Naive thymus-derived CD8-positive, alpha-beta T cell (primary cell): ENCODE data around the gene PPP4R1. TPM values are rescaled to one million over a fixed set of nuclear protein-coding genes. Genes with fewer than 3 reads are reported as not detected.
A peak's percentile ranks its signal among the peaks of the same experiment; 100 is the strongest.

Experiments used
- ATAC-seq, 2 donors: fragments of 150-1000 bp; cut with Tn5 transposase in 1 of 2; sonication (Bioruptor Pico), chemical (Tn5 transposase) in 1 of 2; 1 replicate in 1 of 2; 2 replicates in 1 of 2; pipeline ENCODE4 v1.10.0; 2021; ENCODE audit warnings: mild to moderate bottlenecking in 2 of 2, moderate library complexity in 2 of 2
- POLR2A ChIA-PET: fragments of 350-600 bp; sonication (Branson Sonifier 250); formaldehyde crosslinking; loops from one replicate; lab custom pipeline; 2021; ENCODE audit warnings: antibody characterized with exemption; lab: Charles Lee
- DNase-seq, 10 donors: peaks; one replicate each; pipeline versions ENCODE4 v3.0.0 to v3.0.0-alpha.2; 2020 to 2022
- H3K27ac Mint-ChIP-seq, 10 donors: one replicate each; pipeline ENCODE4 v1.8.0; 2020 to 2022; ENCODE audit warnings: mild to moderate bottlenecking in 10 of 10, mixed read lengths in 10 of 10, moderate library complexity in 4 of 10, inconsistent platforms in 1 of 10
- H3K27me3 Mint-ChIP-seq, 5 donors: one replicate each; pipeline ENCODE4 v1.8.0; 2021 to 2022; ENCODE audit warnings: mixed read lengths in 5 of 5
- H3K36me3 Mint-ChIP-seq, 3 donors: one replicate each; pipeline ENCODE4 v1.8.0; 2020 to 2022; ENCODE audit warnings: mixed read lengths in 3 of 3, mild to moderate bottlenecking in 2 of 3, inconsistent platforms in 1 of 3
- H3K4me1 Mint-ChIP-seq, 4 donors: one replicate each; pipeline ENCODE4 v1.8.0; 2021 to 2022; ENCODE audit warnings: mixed read lengths in 4 of 4
- H3K4me3 Mint-ChIP-seq, 10 donors: one replicate each; pipeline ENCODE4 v1.8.0; 2020 to 2022; ENCODE audit warnings: mild to moderate bottlenecking in 10 of 10, mixed read lengths in 10 of 10, moderate library complexity in 6 of 10, inconsistent platforms in 1 of 10
- H3K9me3 Mint-ChIP-seq, 9 donors: one replicate each; pipeline ENCODE4 v1.8.0; 2020 to 2022; ENCODE audit warnings: mixed read lengths in 9 of 9, mild to moderate bottlenecking in 3 of 9, inconsistent platforms in 1 of 9, moderate library complexity in 1 of 9
- polyA plus RNA-seq, 3 donors: library from polyadenylated mRNA; unstranded; fragments of 300-500 nt; fragmentation: Illumina TruSeq; gene quantifications; one replicate each; pipeline ENCODE4 v1.2.3, GENCODE V29; 2021
- total RNA-seq, 8 experiments: library from RNA in 2 of 8; stranded (reverse) in 2 of 8; gene quantifications; one replicate each; pipeline ENCODE4 v1.2.3 and lab custom pipeline; 2021 to 2026

The PPP4R1 gene
- total and polyA plus RNA-seq, 5 experiments from 2014 or later, result 3.8 to 34.4 (median 6.5) TPM

GRCh38 chr18:9530226-9531009, 83.9 kb downstream of the PPP4R1 start:
- no peak for ATAC-seq
- H3K9me3 Mint-ChIP-seq, result peaks cover 0 to 8% (median 0%) of the 10 kb centered on the region in 9 donors
- peaks cover 8 to 91% (median 37%) of the 10 kb centered on the region in 3 donors for H3K36me3 Mint-ChIP-seq
- H3K27me3 Mint-ChIP-seq, result no peaks in the 10 kb centered on the region
- no peak for DNase-seq
- H3K4me1 Mint-ChIP-seq, result no peaks in the 10 kb centered on the region
- peak overlapping the region in 1 of 10 donors; percentile 7 for H3K27ac Mint-ChIP-seq
- POLR2A ChIA-PET, result no interaction called here
- no peak overlapping the region for H3K4me3 Mint-ChIP-seq

DNA sequence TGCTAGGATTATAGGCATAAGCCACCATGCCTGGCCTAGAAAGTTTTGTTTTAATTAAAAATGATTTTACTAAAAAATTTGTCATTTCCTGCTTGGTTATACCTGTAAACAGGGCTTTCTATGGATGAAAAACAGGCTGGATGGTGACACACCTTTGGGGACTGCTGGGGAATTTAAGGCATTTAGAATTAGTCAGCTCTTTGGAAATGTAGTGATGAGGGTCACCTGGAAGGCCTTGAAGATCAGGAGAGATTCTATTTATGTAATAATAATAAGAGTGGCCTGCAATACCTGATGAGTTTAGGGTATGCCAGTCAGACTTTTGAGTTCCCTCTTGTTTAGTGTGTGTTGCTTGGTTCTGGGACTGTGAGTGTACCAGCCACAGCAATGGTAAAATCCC, 87.9 kb downstream of the PPP4R1 start:
- ATAC-seq (no peak), DNase-seq (no peak)
- Mint-ChIP-seq H3K4me3 (no peak overlapping the region), H3K4me1 (peaks cover 0 to 9% (median 2%) of the 10 kb centered on the region in 4 donors), H3K27me3 (no peaks in the 10 kb centered on the region), H3K27ac (no peak overlapping the region), H3K9me3 (peaks cover 0 to 8% (median 0%) of the 10 kb centered on the region in 9 donors), H3K36me3 (peaks cover 8 to 90% (median 52%) of the 10 kb centered on the region in 3 donors)
- POLR2A ChIA-PET, result no interaction called here

DNA sequence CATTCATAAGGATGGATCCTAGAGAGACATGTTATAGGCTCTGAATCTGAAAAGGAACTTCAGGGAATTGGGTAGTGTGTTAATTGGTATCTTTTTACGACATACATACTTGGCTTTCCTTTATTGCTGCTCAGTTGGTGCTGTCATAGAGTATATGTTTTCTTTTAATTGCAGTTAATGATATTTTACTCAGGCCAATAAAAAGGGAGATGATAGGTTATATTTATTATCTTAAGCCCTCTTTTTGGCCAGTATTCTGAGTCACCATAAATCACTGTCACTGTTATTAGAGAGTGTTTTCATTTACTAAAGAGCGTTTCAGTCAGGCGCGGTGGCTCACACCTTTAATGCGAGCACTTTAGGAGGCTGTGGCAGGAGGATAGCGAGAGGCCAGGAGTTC, 91.4 kb downstream of the PPP4R1 start:
- Mint-ChIP-seq H3K27me3 (no peaks in the 10 kb centered on the region), H3K27ac (no peak overlapping the region), H3K4me1 (peaks cover 0 to 9% (median 4%) of the 10 kb centered on the region in 4 donors), H3K36me3 (peaks cover 8 to 76% (median 41%) of the 10 kb centered on the region in 3 donors), H3K9me3 (peaks cover 0 to 8% (median 0%) of the 10 kb centered on the region in 9 donors), H3K4me3 (no peak overlapping the region)
- DNase-seq (no peak), ATAC-seq (no peak)
- POLR2A ChIA-PET, result no interaction called here

GRCh38 chr18:9521770-9522169, 92.6 kb downstream of the PPP4R1 start:
- no peaks in the 10 kb centered on the region for H3K27me3 Mint-ChIP-seq
- DNase-seq (no peak), ATAC-seq (no peak)
- no peaks in the 10 kb centered on the region for H3K9me3 Mint-ChIP-seq
- POLR2A ChIA-PET, result no interaction called here
- H3K36me3 Mint-ChIP-seq, result peaks cover 0 to 76% (median 36%) of the 10 kb centered on the region in 3 donors
- no peak overlapping the region for H3K4me3 Mint-ChIP-seq
- peaks cover 0 to 9% (median 4%) of the 10 kb centered on the region in 4 donors for H3K4me1 Mint-ChIP-seq
- H3K27ac Mint-ChIP-seq, result peak overlapping the region in 1 of 10 donors; percentile 37

- ATAC-seq (no peak), DNase-seq (no peak)
- H3K4me1 Mint-ChIP-seq, result peaks cover 0 to 11% (median 5%) of the 10 kb centered on the region in 4 donors
- H3K4me3 Mint-ChIP-seq, result no peak overlapping the region
- no peaks in the 10 kb centered on the region for H3K27me3 Mint-ChIP-seq
- no peak overlapping the region for H3K27ac Mint-ChIP-seq
- POLR2A ChIA-PET, result no interaction called here
- no peaks in the 10 kb centered on the region for H3K9me3 Mint-ChIP-seq
- H3K36me3 Mint-ChIP-seq, result peaks cover 0 to 71% (median 36%) of the 10 kb centered on the region in 3 donors
These were observed 93.7 kb downstream of the PPP4R1 start for GRCh38 chr18:9520666-9521065.

DNA sequence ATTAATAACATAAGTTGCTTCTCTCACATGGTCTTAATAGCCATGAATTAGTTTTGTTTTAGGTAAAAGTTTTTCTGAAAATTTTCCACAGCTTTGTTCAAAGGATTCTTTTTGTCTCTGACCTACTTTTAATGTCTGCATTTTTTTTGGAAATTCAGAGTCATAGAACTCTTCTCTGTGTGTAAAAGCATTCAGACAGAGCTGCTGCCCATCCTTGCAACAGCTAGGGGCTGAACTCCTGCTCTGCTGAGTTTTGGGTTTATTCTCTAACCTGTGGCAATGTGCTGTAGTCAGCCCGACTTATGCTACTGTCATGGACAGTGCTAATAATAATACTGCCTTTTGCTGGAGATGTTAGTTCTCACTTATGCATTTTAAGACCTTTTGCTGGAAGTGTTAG, 95.0 kb downstream of the PPP4R1 start:
- ATAC-seq (no peak), DNase-seq (no peak)
- POLR2A ChIA-PET, result no interaction called here
- H3K27me3 Mint-ChIP-seq, result no peaks in the 10 kb centered on the region
- H3K4me1 Mint-ChIP-seq, result peaks cover 0 to 15% (median 6%) of the 10 kb centered on the region in 4 donors
- peaks cover 0 to 64% (median 26%) of the 10 kb centered on the region in 3 donors for H3K36me3 Mint-ChIP-seq
- no peaks in the 10 kb centered on the region for H3K9me3 Mint-ChIP-seq
- H3K4me3 Mint-ChIP-seq, result no peak overlapping the region
- H3K27ac Mint-ChIP-seq, result no peak overlapping the region

- Mint-ChIP-seq H3K27me3 (no peaks in the 10 kb centered on the region), H3K27ac (no peak overlapping the region), H3K4me3 (no peak overlapping the region), H3K36me3 (peaks cover 0 to 64% (median 19%) of the 10 kb centered on the region in 3 donors), H3K4me1 (peaks cover 0 to 13% (median 6%) of the 10 kb centered on the region in 4 donors), H3K9me3 (no peaks in the 10 kb centered on the region)
- no peak for DNase-seq
- no peak for ATAC-seq
- POLR2A ChIA-PET, result no interaction called here
These were observed 96.5 kb downstream of the PPP4R1 start for GRCh38 chr18:9517869-9518268.

GRCh38 chr18:9516437-9517064, 97.8 kb downstream of the PPP4R1 start:
- peaks cover 0 to 55% (median 7%) of the 10 kb centered on the region in 3 donors for H3K36me3 Mint-ChIP-seq
- peaks cover 0 to 5% (median 4%) of the 10 kb centered on the region in 4 donors for H3K4me1 Mint-ChIP-seq
- H3K4me3 Mint-ChIP-seq, result no peak overlapping the region
- no peaks in the 10 kb centered on the region for H3K9me3 Mint-ChIP-seq
- POLR2A ChIA-PET, result interaction anchor here (0.8 kb wide), 1 partner anchor 10 kb away, joined by 3 read pairs; no protein-coding TSS in a partner anchor
- DNase-seq (peak in 5 of 10 donors; percentile 6 to 56 (median 51)), ATAC-seq (peak; percentile 53 to 61)
- no peaks in the 10 kb centered on the region for H3K27me3 Mint-ChIP-seq
- peak overlapping the region in 3 of 10 donors; percentile 15 to 80 (median 59) for H3K27ac Mint-ChIP-seq

- no peaks in the 10 kb centered on the region for H3K9me3 Mint-ChIP-seq
- ATAC-seq (no peak), DNase-seq (no peak)
- POLR2A ChIA-PET, result no interaction called here
- H3K27me3 Mint-ChIP-seq, result no peaks in the 10 kb centered on the region
- H3K4me3 Mint-ChIP-seq, result no peak overlapping the region
- peaks cover 0 to 44% (median 7%) of the 10 kb centered on the region in 3 donors for H3K36me3 Mint-ChIP-seq
- H3K27ac Mint-ChIP-seq, result peak overlapping the region in 1 of 10 donors; percentile 16
- H3K4me1 Mint-ChIP-seq, result peaks cover 2 to 6% (median 4%) of the 10 kb centered on the region in 4 donors
These were observed 100.3 kb downstream of the PPP4R1 start for GRCh38 chr18:9513971-9514512.

DNA sequence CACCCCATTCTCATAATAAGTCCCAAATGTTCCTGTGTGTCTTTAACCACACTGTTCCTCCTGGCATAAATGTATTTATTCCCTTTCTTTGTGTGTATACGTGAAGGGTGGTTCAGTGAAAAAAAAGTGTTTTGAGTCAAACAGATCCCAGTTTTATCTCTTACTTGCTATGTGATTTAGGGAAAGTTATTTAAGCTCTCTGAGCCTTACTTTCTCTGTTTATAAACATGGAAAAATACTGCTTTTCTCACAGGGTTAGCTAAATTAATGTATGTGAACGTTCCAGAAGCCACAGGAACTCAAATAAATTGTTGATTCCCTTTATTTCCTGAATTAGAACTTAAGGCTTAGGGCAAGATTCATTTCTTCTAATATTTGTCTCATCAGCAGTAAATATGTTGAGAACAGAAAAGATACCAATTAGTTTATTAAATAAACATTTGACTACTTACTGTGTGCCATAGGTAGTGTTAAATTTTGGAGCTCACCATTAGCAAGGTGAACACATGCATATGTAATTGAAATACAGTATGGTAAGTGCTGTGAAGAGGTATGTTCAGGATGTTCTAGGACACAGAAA, 105.8 kb downstream of the PPP4R1 start:
- peaks cover under 1 to 10% (median 8%) of the 10 kb centered on the region in 3 donors for H3K36me3 Mint-ChIP-seq
- no peak overlapping the region for H3K4me3 Mint-ChIP-seq
- peak overlapping the region in 2 of 10 donors; percentile 26 to 78 for H3K27ac Mint-ChIP-seq

DNA sequence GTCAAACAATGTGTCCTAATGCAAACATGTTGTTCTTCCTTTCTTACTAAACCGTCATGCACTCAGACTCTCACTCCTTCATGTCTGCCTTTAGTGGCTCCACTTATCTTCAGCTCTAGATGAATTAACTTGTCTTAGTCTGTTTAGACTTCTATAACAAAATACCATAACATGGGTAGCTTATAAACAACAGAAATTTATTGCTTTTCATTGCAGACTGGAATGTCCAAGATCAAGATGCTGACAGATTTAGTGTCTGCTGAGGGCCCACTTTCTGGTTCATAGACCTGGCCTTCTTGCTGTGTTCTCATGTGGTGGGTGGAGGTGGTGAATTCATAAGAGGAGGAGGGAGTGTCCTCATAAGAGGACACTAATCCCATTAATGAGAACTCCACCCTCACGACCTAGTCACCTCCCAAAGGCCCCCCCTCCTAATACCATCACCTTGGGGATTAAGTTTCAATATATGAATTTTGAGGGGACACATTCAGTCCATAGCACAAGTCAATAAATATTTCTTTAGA, 106.7 kb downstream of the PPP4R1 start:
- DNase-seq (no peak), ATAC-seq (no peak)
- POLR2A ChIA-PET, result interaction anchor here (1.2 kb wide), 1 partner anchor 8 kb away, joined by 3 read pairs; no protein-coding TSS in a partner anchor
- peak overlapping the region in 4 of 10 donors; percentile 9 to 49 (median 16) for H3K27ac Mint-ChIP-seq
- H3K36me3 Mint-ChIP-seq, result peaks cover 10 to 17% (median 12%) of the 10 kb centered on the region in 3 donors
- peaks cover 0 to 12% (median 7%) of the 10 kb centered on the region in 9 donors for H3K9me3 Mint-ChIP-seq
- H3K4me3 Mint-ChIP-seq, result no peak overlapping the region
- H3K4me1 Mint-ChIP-seq, result peaks cover 13 to 48% (median 40%) of the 10 kb centered on the region in 4 donors
- H3K27me3 Mint-ChIP-seq, result no peaks in the 10 kb centered on the region

More for the DNA sequence above, 105.8 kb downstream of the PPP4R1 start:
- Mint-ChIP-seq H3K4me1 (peaks cover 10 to 44% (median 40%) of the 10 kb centered on the region in 4 donors), H3K9me3 (peaks cover 0 to 3% (median under 1%) of the 10 kb centered on the region in 9 donors), H3K27me3 (no peaks in the 10 kb centered on the region)
- POLR2A ChIA-PET, result interaction anchor here (1.0 to 1.1 kb wide), 2 partner anchors 32 to 34 kb away, joined by 3 to 7 read pairs; no protein-coding TSS in a partner anchor
- DNase-seq, result no peak
- no peak for ATAC-seq
